AG04449 (cell line): Measurements from ENCODE around the gene PRLR.

Source experiments
- CTCF ChIA-PET: fragments of 350-600 bp; formaldehyde crosslinking; extraction: SDS; loops from one replicate; lab custom pipeline; 2021; ENCODE audit warnings: antibody characterized with exemption; lab: Yijun Ruan, JAX
- POLR2A ChIA-PET: fragments of 400-600, 350-600 bp; formaldehyde crosslinking; extraction: SDS; loops from one replicate; lab custom pipeline; 2020; ENCODE audit warnings: antibody characterized with exemption, inconsistent platforms; lab: Yijun Ruan, JAX
- DNase-seq: peaks from one replicate; pipeline ENCODE4 v3.0.0-alpha.2; 2010; ENCODE audit warnings: low read depth, low spot score
- H3K4me3 ChIP-seq: 2 replicates; pipeline ENCODE4 v1.5.1; 2011; ENCODE audit warnings: low read depth, mild to moderate bottlenecking, control low read depth, low read length
- TF ChIP-seq, protein P1 (sequence below): IDR thresholded peaks from one replicate; pipeline ENCODE4 v1.5.1; 2011; ENCODE audit warnings: mild to moderate bottlenecking, moderate library complexity, low read length, control low read depth, inconsistent platforms; ENCODE audit not compliant: insufficient read depth; ENCODE audit errors: missing control alignments

The PRLR gene

DNA sequence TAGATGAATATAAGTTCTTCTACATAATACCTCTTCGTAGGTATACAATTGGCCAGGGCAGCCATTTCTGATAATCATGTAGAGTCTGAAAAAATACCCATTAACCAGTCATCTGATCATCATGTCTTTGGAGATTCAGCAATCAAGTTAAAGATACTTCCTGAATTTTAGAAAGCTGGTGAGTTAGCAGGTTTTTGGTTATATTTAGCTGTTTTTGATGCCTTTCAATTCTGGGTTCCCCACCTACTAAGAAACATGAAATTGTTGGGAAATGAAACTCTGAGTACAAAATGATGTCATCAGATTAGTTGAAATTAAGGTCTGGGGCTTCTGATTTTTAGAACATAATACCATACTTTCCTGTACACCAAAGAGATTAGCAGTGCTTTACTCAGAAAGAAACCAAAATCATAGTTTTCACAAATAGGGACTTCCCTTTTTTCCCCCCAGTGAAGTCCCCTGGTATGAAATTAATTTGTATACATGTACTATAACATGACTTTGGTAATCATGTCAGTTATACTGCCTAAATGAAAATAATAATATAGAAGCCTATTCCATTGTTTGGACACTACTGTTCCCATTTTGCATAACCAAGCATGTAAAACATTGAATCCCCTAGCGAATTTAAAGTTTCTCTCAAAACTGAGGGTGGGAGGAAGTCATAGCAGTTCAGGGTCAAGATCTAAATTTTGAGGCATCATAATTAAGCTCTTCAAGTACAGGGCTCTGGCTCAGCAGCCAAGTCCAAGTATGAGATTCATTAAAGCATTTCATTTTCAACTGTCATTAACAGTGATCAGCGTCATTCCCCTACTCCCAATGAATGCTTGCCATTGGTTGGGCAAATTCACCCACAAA lies 17.9 kb downstream of the PRLR start:
- ChIA-PET POLR2A (no interaction called here), CTCF (interaction anchor here (2.4 kb wide), 1 partner anchor 10 kb away, joined by 7 read pairs; no protein-coding TSS in a partner anchor)
- H3K4me3 ChIP-seq: no peak overlapping the region
- TF ChIP-seq, protein P1, sequence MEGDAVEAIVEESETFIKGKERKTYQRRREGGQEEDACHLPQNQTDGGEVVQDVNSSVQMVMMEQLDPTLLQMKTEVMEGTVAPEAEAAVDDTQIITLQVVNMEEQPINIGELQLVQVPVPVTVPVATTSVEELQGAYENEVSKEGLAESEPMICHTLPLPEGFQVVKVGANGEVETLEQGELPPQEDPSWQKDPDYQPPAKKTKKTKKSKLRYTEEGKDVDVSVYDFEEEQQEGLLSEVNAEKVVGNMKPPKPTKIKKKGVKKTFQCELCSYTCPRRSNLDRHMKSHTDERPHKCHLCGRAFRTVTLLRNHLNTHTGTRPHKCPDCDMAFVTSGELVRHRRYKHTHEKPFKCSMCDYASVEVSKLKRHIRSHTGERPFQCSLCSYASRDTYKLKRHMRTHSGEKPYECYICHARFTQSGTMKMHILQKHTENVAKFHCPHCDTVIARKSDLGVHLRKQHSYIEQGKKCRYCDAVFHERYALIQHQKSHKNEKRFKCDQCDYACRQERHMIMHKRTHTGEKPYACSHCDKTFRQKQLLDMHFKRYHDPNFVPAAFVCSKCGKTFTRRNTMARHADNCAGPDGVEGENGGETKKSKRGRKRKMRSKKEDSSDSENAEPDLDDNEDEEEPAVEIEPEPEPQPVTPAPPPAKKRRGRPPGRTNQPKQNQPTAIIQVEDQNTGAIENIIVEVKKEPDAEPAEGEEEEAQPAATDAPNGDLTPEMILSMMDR: no peak
- no peak for DNase-seq

GRCh38 chr5:35209862-35210261 lies 20.4 kb downstream of the PRLR start:
- ChIA-PET POLR2A (no interaction called here), CTCF (interaction anchor here (1.1 to 1.4 kb wide), 2 partner anchors 11 to 18 kb away, joined by 3 to 4 read pairs; no protein-coding TSS in a partner anchor)

DNA sequence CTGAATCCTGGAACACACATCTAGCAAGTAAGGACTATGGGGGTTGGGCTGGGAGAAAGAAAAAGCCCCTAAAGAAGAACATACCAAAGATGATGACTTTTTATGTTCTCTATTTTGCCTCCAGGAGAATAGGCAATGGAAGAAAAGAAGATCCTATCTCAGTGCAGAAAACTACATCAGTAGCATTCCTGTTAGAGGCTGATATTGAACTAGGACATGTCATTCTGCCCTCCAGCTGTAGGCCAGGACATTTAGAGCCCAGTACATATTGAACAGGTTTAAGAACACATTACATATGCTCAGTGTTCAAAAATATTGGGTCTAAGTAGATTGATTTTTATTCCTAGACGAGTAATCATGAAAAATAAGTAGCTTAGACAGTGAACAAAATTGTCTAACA lies 24.7 kb downstream of the PRLR start:
- H3K4me3 ChIP-seq: no peak overlapping the region
- TF ChIP-seq, protein P1: no peak
- ChIA-PET POLR2A (no interaction called here), CTCF (no interaction called here)
- no peak for DNase-seq

More at GRCh38 chr5:35209862-35210261, 20.4 kb downstream of the PRLR start:
- TF ChIP-seq, protein P1: no peak
- no peak overlapping the region for H3K4me3 ChIP-seq
- no peak for DNase-seq

GRCh38 chr5:35205186-35205585 lies 25.1 kb downstream of the PRLR start:
- no peak for DNase-seq
- POLR2A ChIA-PET: no interaction called here
- TF ChIP-seq, protein P1: no peak
- no peak overlapping the region for H3K4me3 ChIP-seq
- CTCF ChIA-PET: no interaction called here

DNA sequence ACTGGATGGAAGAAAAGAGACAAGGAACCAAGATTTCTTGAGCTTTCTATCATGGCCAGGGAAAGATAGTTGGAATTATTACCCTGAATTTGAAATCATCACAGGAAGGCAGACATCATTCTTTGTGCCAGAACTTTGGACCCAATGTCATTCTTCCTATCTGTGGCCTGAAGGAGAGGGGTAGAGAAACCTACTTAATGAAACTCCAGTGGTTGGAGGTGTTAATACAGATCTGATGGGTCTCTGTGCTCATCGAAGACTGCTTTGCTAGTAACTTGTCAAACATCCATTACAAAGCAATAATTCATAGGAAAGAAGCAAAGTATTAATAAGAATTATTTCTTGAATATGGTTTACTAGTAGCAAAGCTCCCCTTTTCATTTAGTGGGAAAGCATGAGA lies 26.9 kb downstream of the PRLR start:
- H3K4me3 ChIP-seq: no peak overlapping the region
- TF ChIP-seq, protein P1: no peak
- CTCF ChIA-PET: interaction anchor here (0.9 to 2.3 kb wide), 9 partner anchors 8 to 723 kb away, joined by 3 to 9 read pairs (median 5); no protein-coding TSS in a partner anchor
- DNase-seq: no peak
- POLR2A ChIA-PET: no interaction called here
